GM23338 (cell line): ENCODE results near the gene WDR27.

Source experiments
- CTCF ChIP-seq, 2 experiments: fragments of 200-600 bp in 1 of 2; sonication (generic) in 1 of 2; conservative IDR thresholded peaks; 2 replicates each; pipeline versions ENCODE4 v1.5.1 to v1.6.1; 2016 to 2017; ENCODE audit warnings: antibody characterized with exemption in 2 of 2, low read depth in 2 of 2, mild to moderate bottlenecking in 2 of 2, moderate library complexity in 1 of 2
- EZH2 ChIP-seq: fragments of 200-600 bp; sonication (generic); IDR thresholded peaks from one replicate; pipeline ENCODE4 v1.8.0; 2017; ENCODE audit warnings: antibody characterized with exemption, mild to moderate bottlenecking, low read depth; ENCODE audit not compliant: unreplicated experiment
- EZH2phosphoT487 ChIP-seq: fragments of 200-600 bp; sonication (generic); IDR thresholded peaks from one replicate; pipeline ENCODE4 v1.8.1; 2018; ENCODE audit warnings: antibody characterized with exemption; ENCODE audit not compliant: unreplicated experiment
- POLR2AphosphoS5 ChIP-seq: IDR thresholded peaks from 2 replicates; pipeline ENCODE4 v1.6.1; 2016; ENCODE audit warnings: antibody characterized with exemption, low read depth

- TF ChIP-seq EZH2, result no peak
- TF ChIP-seq CTCF (conservative IDR thresholded peaks at IDR 0.05; ENCODE audit: low read depth in 2 of 2), result no peak
- TF ChIP-seq POLR2AphosphoS5, result no peak
- no peak for TF ChIP-seq EZH2phosphoT487
These were observed 109.3 kb downstream of the WDR27 start for GRCh38 chr6:169592558-169592957.
